ENCODE measurements around the gene STAU1. TPM values are rescaled to one million over a fixed set of nuclear protein-coding genes. Genes with fewer than 3 reads are reported as not detected.
A peak's percentile ranks its signal among the peaks of the same experiment; 100 is the strongest.
"Not testable (repeated sequence)": the region's sequence is repeated elsewhere in the genome, so short reads cannot be mapped to it uniquely, and the experiment has no call there.

The STAU1 gene
- total RNA-seq, 2 donors from 2014 or later = 73.2 to 94.7 TPM

GRCh38 chr20:49225896-49226295, 37.8 kb upstream of the STAU1 start:
- H3K4me3 ChIP-seq = no peak overlapping the region
- no peaks in the 10 kb centered on the region for H3K9me3 ChIP-seq
- H3K4me1 ChIP-seq (replicated peaks) = no peaks in the 10 kb centered on the region
- DNase-seq (ENCODE audit: low spot score) = no peak
- 93% methylated on average over 7 of the region's 7 CpGs for WGBS
- TF ChIP-seq POLR2A (IDR thresholded peaks at IDR 0.05) (no peak), POLR2AphosphoS5 (IDR thresholded peaks at IDR 0.05) (no peak), CTCF (IDR thresholded peaks at IDR 0.05) (no peak)
- peaks cover 6 to 13% of the 10 kb centered on the region in 2 donors for H3K36me3 ChIP-seq
- no peak overlapping the region for H3K27ac ChIP-seq
- no peaks in the 10 kb centered on the region for H3K27me3 ChIP-seq (replicated peaks; ENCODE audit: insufficient read depth)
- intact Hi-C loops (cut with DNase I) = loop anchor here (10.0 kb wide), 1 partner anchor 49 kb away; the partner anchor contains the start of gene ZNFX1

GRCh38 chr20:49219924-49220831, 32.0 kb upstream of the STAU1 start:
- no peaks in the 10 kb centered on the region for H3K9me3 ChIP-seq
- H3K36me3 ChIP-seq = peaks cover 0 to 7% of the 10 kb centered on the region in 2 donors
- H3K27ac ChIP-seq = peak overlapping the region; percentile 85 to 88
- 66% methylated on average over 28 of the region's 28 CpGs for whole genome bisulfite sequencing
- no peak for DNase-seq (ENCODE audit: low spot score)
- no peaks in the 10 kb centered on the region for H3K27me3 ChIP-seq (replicated peaks; ENCODE audit: insufficient read depth)
- intact Hi-C loops (cut with DNase I) = loop anchor here (10.0 kb wide), 1 partner anchor 55 kb away; the partner anchor contains the start of gene ZNFX1
- peak overlapping the region; percentile 64 to 79 for H3K4me3 ChIP-seq
- H3K4me1 ChIP-seq (replicated peaks) = peaks cover 3% of the 10 kb centered on the region
- TF ChIP-seq POLR2A (IDR thresholded peaks at IDR 0.05) (no peak), POLR2AphosphoS5 (IDR thresholded peaks at IDR 0.05) (no peak), CTCF (IDR thresholded peaks at IDR 0.05) (no peak)

GRCh38 chr20:49219091-49219923, 31.2 kb upstream of the STAU1 start, which contains the start of gene DDX27:
Gene DDX27, plus strand, starts transcription at chr20:49219416. Its CDS starts 33 bp downstream, at chr20:49219449.
- no peaks in the 10 kb centered on the region for H3K27me3 ChIP-seq (replicated peaks; ENCODE audit: insufficient read depth)
- H3K27ac ChIP-seq = peak within 1 kb of the TSS; percentile 85 to 88
- intact Hi-C loops (cut with DNase I) = no loop called here
- peak; percentile 98 for DNase-seq (ENCODE audit: low spot score)
- no peaks in the 10 kb centered on the region for H3K9me3 ChIP-seq
- peak within 1 kb of the TSS; percentile 64 to 79 for H3K4me3 ChIP-seq
- H3K36me3 ChIP-seq = peaks cover 0 to 7% of the 10 kb centered on the region in 2 donors
- WGBS = under 1% methylated on average over 46 of the region's 46 CpGs
- H3K4me1 ChIP-seq (replicated peaks) = peaks cover 3% of the 10 kb centered on the region
- TF ChIP-seq POLR2AphosphoS5 (IDR thresholded peaks at IDR 0.05) = peak; percentile 100
- TF ChIP-seq CTCF (IDR thresholded peaks at IDR 0.05) = peak in 1 of 4 experiments; percentile 19
- TF ChIP-seq POLR2A (IDR thresholded peaks at IDR 0.05) = peak; percentile 87

GRCh38 chr20:49218739-49219090, 30.6 kb upstream of the STAU1 start:
- H3K4me1 ChIP-seq (replicated peaks); H3K9me3 ChIP-seq; H3K36me3 ChIP-seq; H3K27me3 ChIP-seq (replicated peaks; ENCODE audit: insufficient read depth); intact Hi-C loops (cut with DNase I): not testable (repeated sequence)
- H3K27ac ChIP-seq = peak overlapping the region; percentile 85 to 88
- peak overlapping the region; percentile 64 to 79 for H3K4me3 ChIP-seq
- WGBS = 58% methylated on average over 13 of the region's 13 CpGs
- DNase-seq (ENCODE audit: low spot score) = peak; percentile 29

- no peaks in the 10 kb centered on the region for H3K36me3 ChIP-seq
- H3K27me3 ChIP-seq (replicated peaks; ENCODE audit: insufficient read depth) = no peaks in the 10 kb centered on the region
- TF ChIP-seq POLR2AphosphoS5 (IDR thresholded peaks at IDR 0.05) = peak; percentile 88
- no peak for TF ChIP-seq POLR2A (IDR thresholded peaks at IDR 0.05)
- peak; percentile 83 to 94 (median 92) for TF ChIP-seq CTCF (IDR thresholded peaks at IDR 0.05)
- WGBS = 10% methylated on average over 11 of the region's 11 CpGs
- H3K27ac ChIP-seq = no peak overlapping the region
- no peak overlapping the region for H3K4me3 ChIP-seq
- H3K4me1 ChIP-seq (replicated peaks) = peaks cover 3% of the 10 kb centered on the region
- DNase-seq (ENCODE audit: low spot score) = peak; percentile 93
- no peaks in the 10 kb centered on the region for H3K9me3 ChIP-seq
- intact Hi-C loops (cut with DNase I) = loop anchor here (1.0 kb wide), 1 partner anchor 84 kb away; no protein-coding TSS in a partner anchor
Observed at GRCh38 chr20:49216991-49217578, 29.0 kb upstream of the STAU1 start.

All from prostate gland (tissue), 2 donors.